ENCODE measurements around the gene UBE3C. TPM values are rescaled to one million over a fixed set of nuclear protein-coding genes. Genes with fewer than 3 reads are reported as not detected.
"Not testable (repeated sequence)": the region's sequence is repeated elsewhere in the genome, so short reads cannot be mapped to it uniquely, and the experiment has no call there.

Gene UBE3C
- total RNA-seq, 2 donors from 2014 or later = 49.0 to 72.0 TPM

DNA sequence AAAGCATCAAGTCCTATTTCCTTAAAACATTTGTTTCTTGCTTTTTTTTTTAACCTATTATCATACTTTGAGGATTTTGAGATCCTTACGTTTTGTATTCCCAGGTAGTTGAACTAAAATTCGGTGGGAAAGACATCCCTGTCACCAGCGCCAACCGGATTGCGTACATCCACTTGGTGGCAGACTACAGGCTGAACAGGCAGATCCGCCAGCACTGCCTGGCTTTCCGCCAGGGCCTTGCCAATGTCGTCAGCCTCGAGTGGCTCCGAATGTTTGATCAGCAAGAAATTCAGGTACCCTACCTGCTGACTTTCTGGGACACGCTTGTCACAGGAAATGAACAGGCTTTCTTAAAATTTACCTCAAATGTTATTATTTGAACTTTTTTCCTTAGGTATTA, 115.1 kb downstream of the UBE3C start:
- TF ChIP-seq POLR2A (IDR thresholded peaks at IDR 0.05) = no peak
- TF ChIP-seq POLR2AphosphoS5 (IDR thresholded peaks at IDR 0.05) = peak; percentile 76
- TF ChIP-seq, protein P1, sequence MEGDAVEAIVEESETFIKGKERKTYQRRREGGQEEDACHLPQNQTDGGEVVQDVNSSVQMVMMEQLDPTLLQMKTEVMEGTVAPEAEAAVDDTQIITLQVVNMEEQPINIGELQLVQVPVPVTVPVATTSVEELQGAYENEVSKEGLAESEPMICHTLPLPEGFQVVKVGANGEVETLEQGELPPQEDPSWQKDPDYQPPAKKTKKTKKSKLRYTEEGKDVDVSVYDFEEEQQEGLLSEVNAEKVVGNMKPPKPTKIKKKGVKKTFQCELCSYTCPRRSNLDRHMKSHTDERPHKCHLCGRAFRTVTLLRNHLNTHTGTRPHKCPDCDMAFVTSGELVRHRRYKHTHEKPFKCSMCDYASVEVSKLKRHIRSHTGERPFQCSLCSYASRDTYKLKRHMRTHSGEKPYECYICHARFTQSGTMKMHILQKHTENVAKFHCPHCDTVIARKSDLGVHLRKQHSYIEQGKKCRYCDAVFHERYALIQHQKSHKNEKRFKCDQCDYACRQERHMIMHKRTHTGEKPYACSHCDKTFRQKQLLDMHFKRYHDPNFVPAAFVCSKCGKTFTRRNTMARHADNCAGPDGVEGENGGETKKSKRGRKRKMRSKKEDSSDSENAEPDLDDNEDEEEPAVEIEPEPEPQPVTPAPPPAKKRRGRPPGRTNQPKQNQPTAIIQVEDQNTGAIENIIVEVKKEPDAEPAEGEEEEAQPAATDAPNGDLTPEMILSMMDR (IDR thresholded peaks at IDR 0.05) = peak in 3 of 4 experiments; percentile 36 to 45 (median 39)
- intact Hi-C loops (cut with DNase I) = no loop called here
- H3K27ac ChIP-seq = peak overlapping the region; percentile 4 to 22

DNA sequence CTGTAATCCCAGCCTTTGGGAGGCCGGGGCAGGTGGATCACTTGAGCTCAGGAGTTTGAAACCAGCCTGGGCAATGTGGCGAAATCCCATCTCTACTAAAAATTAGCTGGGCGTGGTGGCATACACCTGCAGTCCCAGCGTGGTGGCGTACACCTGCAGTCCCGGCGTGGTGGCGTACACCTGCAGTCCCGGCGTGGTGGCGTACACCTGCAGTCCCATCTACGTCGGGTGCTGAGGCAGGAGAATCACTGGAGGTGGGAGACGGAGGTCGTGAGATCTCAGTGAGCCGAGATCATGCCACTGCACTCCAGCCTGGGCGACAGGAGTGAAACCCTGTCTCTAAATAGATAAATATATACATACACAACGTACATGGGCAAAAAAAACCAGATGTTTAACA, 116.1 kb downstream of the UBE3C start:
- H3K27ac ChIP-seq; H3K9me3 ChIP-seq; H3K4me1 ChIP-seq (replicated peaks); H3K36me3 ChIP-seq; DNase-seq (ENCODE audit: low spot score); intact Hi-C loops (cut with DNase I); H3K4me3 ChIP-seq; H3K27me3 ChIP-seq (replicated peaks; ENCODE audit: insufficient read depth): not testable (repeated sequence)
- WGBS = 97% methylated on average over 18 of the region's 18 CpGs

More for the DNA sequence above, 115.1 kb downstream of the UBE3C start:
- 44% methylated on average over 11 of the region's 11 CpGs for WGBS
- no peaks in the 10 kb centered on the region for H3K9me3 ChIP-seq
- H3K4me3 ChIP-seq = no peak overlapping the region
- H3K36me3 ChIP-seq = peaks cover 0 to 3% of the 10 kb centered on the region in 2 donors
- H3K4me1 ChIP-seq (replicated peaks) = no peaks in the 10 kb centered on the region
- DNase-seq (ENCODE audit: low spot score) = peak; percentile 90
- no peaks in the 10 kb centered on the region for H3K27me3 ChIP-seq (replicated peaks; ENCODE audit: insufficient read depth)

DNA sequence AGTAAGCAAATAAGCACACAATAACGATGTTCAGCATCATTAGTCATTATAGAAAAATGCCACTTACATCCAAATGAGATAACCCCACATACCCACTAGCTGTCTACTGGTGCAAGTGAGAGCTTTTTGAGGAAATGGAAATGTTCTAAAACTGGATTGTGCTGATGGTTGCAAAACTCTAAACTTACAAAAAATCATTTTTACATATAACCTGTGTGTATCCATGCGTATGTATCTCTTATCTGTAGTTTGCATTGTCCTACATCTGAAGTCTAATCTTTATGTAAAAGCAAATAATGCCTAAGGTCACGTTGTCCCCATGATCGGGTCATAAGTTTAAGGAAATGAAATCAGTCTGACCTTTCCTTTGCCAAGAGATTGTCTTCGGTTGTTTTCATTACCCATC, 116.5 kb downstream of the UBE3C start:
- no peaks in the 10 kb centered on the region for H3K9me3 ChIP-seq
- H3K4me1 ChIP-seq (replicated peaks) = no peaks in the 10 kb centered on the region
- no peaks in the 10 kb centered on the region for H3K27me3 ChIP-seq (replicated peaks; ENCODE audit: insufficient read depth)
- intact Hi-C loops (cut with DNase I) = no loop called here
- H3K27ac ChIP-seq = no peak overlapping the region
- 65% methylated on average over 5 of the region's 5 CpGs for WGBS
- no peak for DNase-seq (ENCODE audit: low spot score)
- no peaks in the 10 kb centered on the region for H3K36me3 ChIP-seq
- TF ChIP-seq, protein P1 (IDR thresholded peaks at IDR 0.05) = no peak
- no peak for TF ChIP-seq POLR2AphosphoS5 (IDR thresholded peaks at IDR 0.05)
- no peak for TF ChIP-seq POLR2A (IDR thresholded peaks at IDR 0.05)
- no peak overlapping the region for H3K4me3 ChIP-seq

DNA sequence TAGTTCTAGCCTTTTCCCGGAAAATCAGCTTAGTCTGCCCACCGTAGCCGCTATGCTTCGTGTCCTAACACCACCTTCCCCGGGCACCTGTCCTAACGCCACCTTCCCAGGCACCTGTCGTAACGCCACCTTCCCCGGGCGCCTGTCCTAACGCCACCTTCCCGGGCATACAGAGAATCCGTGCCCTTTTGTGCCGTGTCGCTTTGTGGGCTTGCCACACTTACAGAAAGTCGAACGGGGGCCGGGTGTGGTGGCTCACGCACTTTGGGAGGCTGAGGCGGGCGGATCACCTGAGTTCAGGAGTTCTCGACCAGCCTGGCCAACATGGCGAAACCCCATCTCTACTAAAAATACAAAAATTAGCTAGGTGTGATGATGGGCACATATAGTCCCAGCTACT, 124.4 kb downstream of the UBE3C start:
- Histone ChIP-seq H3K27ac (no peak overlapping the region), H3K9me3 (no peaks in the 10 kb centered on the region), H3K27me3 (replicated peaks; ENCODE audit: insufficient read depth) (no peaks in the 10 kb centered on the region), H3K36me3 (peaks cover 0 to 3% of the 10 kb centered on the region in 2 donors), H3K4me1 (replicated peaks) (no peaks in the 10 kb centered on the region), H3K4me3 (no peak overlapping the region)
- TF ChIP-seq POLR2A (IDR thresholded peaks at IDR 0.05) (no peak), POLR2AphosphoS5 (IDR thresholded peaks at IDR 0.05) (no peak)
- TF ChIP-seq, protein P1 (IDR thresholded peaks at IDR 0.05) = no peak
- intact Hi-C loops (cut with DNase I) = no loop called here
- DNase-seq (ENCODE audit: low spot score) = no peak
- WGBS = 97% methylated on average over 23 of the region's 23 CpGs

DNA sequence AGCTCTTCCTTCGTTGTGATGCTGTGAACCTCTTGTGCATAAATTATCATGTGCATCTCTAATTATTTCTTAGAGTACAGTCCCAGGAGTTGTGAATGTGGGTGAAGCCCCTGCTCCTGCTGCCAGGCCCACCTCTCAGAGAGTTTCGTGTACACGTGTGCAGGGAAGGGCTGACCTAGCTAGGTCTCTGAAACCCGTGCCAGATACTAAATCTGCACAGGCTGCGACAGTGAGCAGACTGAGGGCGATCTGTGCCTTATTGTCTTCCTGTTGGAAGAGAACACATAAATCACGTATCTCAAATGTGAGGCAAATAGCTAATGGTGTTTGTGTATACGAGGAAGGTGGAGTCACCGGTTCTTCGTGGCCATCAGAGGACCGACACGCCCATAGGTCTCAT, 126.3 kb downstream of the UBE3C start:
- intact Hi-C loops (cut with DNase I) = no loop called here
- Histone ChIP-seq H3K36me3 (peaks cover 0 to 3% of the 10 kb centered on the region in 2 donors), H3K27me3 (replicated peaks; ENCODE audit: insufficient read depth) (no peaks in the 10 kb centered on the region), H3K4me3 (no peak overlapping the region), H3K9me3 (no peaks in the 10 kb centered on the region), H3K4me1 (replicated peaks) (no peaks in the 10 kb centered on the region), H3K27ac (no peak overlapping the region)
- DNase-seq (ENCODE audit: low spot score) = no peak
- WGBS = 88% methylated on average over 12 of the region's 12 CpGs
- TF ChIP-seq, protein P1 (IDR thresholded peaks at IDR 0.05) = no peak
- TF ChIP-seq POLR2AphosphoS5 (IDR thresholded peaks at IDR 0.05) = no peak
- TF ChIP-seq POLR2A (IDR thresholded peaks at IDR 0.05) = no peak

Data from prostate gland (tissue), 2 donors.